ENCODE measurements around the gene KRTAP9-3.
"Not testable (repeated sequence)": the region's sequence is repeated elsewhere in the genome, so short reads cannot be mapped to it uniquely, and the experiment has no call there.

DNA sequence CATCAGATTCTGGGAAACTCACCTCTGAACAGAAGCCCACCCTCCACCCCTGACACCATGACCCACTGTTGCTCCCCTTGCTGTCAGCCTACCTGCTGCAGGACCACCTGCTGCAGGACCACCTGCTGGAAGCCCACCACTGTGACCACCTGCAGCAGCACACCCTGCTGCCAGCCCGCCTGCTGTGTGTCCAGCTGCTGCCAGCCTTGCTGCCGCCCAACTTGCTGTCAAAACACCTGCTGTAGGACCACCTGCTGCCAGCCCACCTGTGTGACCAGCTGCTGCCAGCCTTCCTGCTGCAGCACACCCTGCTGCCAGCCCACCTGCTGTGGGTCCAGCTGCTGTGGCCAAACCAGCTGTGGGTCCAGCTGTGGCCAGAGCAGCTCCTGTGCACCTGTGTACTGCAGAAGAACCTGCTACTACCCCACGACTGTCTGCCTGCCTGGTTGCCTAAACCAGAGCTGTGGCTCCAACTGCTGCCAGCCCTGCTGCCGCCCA, 5.6 kb upstream of the KRTAP9-3 start, which contains the start of gene KRTAP9-2:
- TF ChIP-seq, protein P1, sequence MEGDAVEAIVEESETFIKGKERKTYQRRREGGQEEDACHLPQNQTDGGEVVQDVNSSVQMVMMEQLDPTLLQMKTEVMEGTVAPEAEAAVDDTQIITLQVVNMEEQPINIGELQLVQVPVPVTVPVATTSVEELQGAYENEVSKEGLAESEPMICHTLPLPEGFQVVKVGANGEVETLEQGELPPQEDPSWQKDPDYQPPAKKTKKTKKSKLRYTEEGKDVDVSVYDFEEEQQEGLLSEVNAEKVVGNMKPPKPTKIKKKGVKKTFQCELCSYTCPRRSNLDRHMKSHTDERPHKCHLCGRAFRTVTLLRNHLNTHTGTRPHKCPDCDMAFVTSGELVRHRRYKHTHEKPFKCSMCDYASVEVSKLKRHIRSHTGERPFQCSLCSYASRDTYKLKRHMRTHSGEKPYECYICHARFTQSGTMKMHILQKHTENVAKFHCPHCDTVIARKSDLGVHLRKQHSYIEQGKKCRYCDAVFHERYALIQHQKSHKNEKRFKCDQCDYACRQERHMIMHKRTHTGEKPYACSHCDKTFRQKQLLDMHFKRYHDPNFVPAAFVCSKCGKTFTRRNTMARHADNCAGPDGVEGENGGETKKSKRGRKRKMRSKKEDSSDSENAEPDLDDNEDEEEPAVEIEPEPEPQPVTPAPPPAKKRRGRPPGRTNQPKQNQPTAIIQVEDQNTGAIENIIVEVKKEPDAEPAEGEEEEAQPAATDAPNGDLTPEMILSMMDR (IDR thresholded peaks at IDR 0.05 in 8 of 11, conservative IDR thresholded peaks at IDR 0.05 in 3 of 11), result not testable (repeated sequence)
- TF ChIP-seq POLR2AphosphoS5 (IDR thresholded peaks at IDR 0.05), result not testable (repeated sequence)

Measured in spleen (tissue), 7 donors.